SK-N-MC (cell line): ENCODE data around the gene SLCO4A1.
"Not testable (repeated sequence)": the region's sequence is repeated elsewhere in the genome, so short reads cannot be mapped to it uniquely, and the experiment has no call there.

Experiments used
- DNase-seq: peaks from one replicate; pipeline ENCODE4 v3.0.0-alpha.2; 2011; ENCODE audit warnings: low read depth, low spot score
- H3K27ac ChIP-seq: fragments of 200-600 bp; sonication (generic); 2 replicates; pipeline ENCODE4 v1.5.1; 2016; ENCODE audit warnings: mixed run types
- H3K36me3 ChIP-seq: fragments of 200-600 bp; sonication (generic); 2 replicates; pipeline ENCODE4 v1.6.1; 2017; ENCODE audit warnings: antibody characterized with exemption, low read length, mixed read lengths; ENCODE audit not compliant: insufficient read depth
- H3K4me3 ChIP-seq: fragments of 200-600 bp; sonication (generic); 2 replicates; pipeline ENCODE4 v1.5.1; 2016
- H3K9ac ChIP-seq: fragments of 200-600 bp; sonication (generic); 2 replicates; pipeline ENCODE4 v1.8.0; 2017; ENCODE audit warnings: mixed run types, mixed read lengths; ENCODE audit not compliant: insufficient read length
- H3K9me3 ChIP-seq: fragments of 200-600 bp; sonication (generic); 2 replicates; pipeline ENCODE4 v1.6.1; 2017; ENCODE audit warnings: low read depth, mild to moderate bottlenecking, antibody characterized with exemption, low read length, moderate library complexity, mixed read lengths
- EZH2 ChIP-seq: fragments of 200-600 bp; sonication (generic); IDR thresholded peaks from one replicate; pipeline ENCODE4 v1.6.1; 2017; ENCODE audit warnings: antibody characterized with exemption
- FOXP2 ChIP-seq: optimal IDR thresholded peaks from 2 replicates; pipeline ENCODE3; 2011; ENCODE audit warnings: mild to moderate bottlenecking, moderate library complexity; ENCODE audit not compliant: insufficient read depth; ENCODE audit errors: extremely low read length, control extremely low read depth
- POLR2AphosphoS5 ChIP-seq: IDR thresholded peaks from 2 replicates; pipeline ENCODE4 v1.6.1; 2012; ENCODE audit warnings: mild to moderate bottlenecking, low read depth, low read length, borderline replicate concordance

SLCO4A1 gene

DNA sequence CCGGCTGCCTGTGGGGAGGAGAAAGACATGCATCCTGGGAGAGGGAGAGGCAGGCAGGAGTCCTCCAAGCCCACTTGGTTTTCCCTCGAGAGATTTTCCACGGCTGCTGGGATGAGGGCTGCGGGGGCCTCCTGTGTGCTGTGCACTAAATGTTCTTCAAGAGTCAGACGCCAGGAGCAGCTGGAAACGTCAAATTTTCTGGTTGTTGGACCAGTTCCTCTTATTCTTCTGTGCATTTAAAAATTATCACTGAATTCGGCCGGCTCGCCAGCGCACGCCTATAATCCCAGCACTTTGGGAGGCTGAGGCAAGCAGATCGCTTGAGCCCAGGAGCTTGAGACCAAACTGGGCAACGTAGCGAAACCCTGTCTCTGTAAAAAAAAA is 33.6 kb downstream of the SLCO4A1 start:
- H3K27ac ChIP-seq = no peak overlapping the region
- DNase-seq = no peak
- no peaks in the 10 kb centered on the region for H3K36me3 ChIP-seq
- TF ChIP-seq EZH2 (no peak), POLR2AphosphoS5 (no peak), FOXP2 (no peak)
- H3K9me3 ChIP-seq = no peaks in the 10 kb centered on the region
- no peak overlapping the region for H3K9ac ChIP-seq
- H3K4me3 ChIP-seq = no peak overlapping the region

DNA sequence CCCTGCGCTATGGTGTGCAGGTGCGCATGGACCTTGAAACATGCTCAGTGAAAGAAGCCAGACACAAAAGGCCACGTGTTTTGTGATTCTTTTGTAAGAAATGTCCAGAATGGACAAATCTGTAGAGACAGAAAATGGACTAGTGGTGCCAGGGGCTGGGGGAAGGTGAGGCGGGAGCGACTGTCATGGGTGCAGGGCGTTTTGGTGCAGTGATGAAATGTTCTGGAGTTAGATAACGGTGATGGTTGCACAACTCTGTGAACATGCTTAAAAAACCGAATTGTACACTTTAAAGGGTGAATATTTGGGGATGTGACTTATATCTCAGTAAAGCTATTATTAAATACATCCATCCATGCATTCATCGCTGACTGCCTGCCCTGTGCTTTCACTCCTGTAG is 34.7 kb downstream of the SLCO4A1 start:
- no peak for DNase-seq
- Histone ChIP-seq H3K27ac (no peak overlapping the region), H3K36me3 (no peaks in the 10 kb centered on the region), H3K4me3 (no peak overlapping the region), H3K9me3 (no peaks in the 10 kb centered on the region), H3K9ac (no peak overlapping the region)
- TF ChIP-seq EZH2 (no peak), POLR2AphosphoS5 (no peak), FOXP2 (no peak)

DNA sequence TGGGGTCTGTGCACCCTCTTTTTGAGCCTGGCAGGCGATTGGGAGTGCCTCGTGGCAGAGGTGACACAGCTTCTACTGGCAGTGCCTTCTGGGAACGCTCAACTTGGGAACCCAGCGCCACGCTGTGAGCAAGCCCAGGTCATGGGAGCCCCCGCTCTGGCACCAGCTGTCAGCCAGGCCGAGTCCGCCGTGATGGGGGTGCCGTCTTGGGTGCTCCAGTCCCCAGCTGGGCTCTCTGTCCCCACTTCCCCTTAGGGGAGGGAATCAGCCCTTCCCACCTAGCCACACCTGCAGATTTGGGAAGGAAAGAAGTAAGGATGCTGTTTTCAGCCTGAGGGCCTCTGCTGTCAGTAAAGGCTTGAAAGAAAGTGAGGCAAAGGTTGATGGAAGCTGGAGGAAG is 35.4 kb downstream of the SLCO4A1 start:
- Histone ChIP-seq H3K27ac (no peak overlapping the region), H3K9ac (no peak overlapping the region), H3K36me3 (no peaks in the 10 kb centered on the region), H3K9me3 (no peaks in the 10 kb centered on the region), H3K4me3 (no peak overlapping the region)
- TF ChIP-seq EZH2 = no peak
- no peak for TF ChIP-seq POLR2AphosphoS5
- TF ChIP-seq FOXP2 = no peak
- no peak for DNase-seq

DNA sequence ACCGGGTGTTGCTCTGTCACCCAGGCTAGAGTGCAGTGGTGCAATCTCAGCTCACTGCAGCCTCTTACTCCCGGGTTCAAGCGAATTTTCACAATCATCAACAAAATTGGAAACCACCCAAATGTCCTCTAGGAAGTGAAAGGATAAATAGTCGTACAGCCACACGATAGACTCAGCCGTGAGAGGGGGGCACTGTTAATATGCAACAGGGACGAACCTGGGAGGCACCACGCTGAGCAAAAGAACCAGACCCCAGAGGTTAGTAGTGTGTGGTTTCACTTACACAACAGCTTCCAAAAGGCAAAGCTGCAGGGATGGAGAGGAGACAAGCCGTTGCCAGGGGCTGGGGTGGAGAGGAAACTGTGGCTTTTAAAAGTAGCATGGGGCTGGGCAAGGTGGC is 36.2 kb downstream of the SLCO4A1 start:
- no peak overlapping the region for H3K9ac ChIP-seq

DNA sequence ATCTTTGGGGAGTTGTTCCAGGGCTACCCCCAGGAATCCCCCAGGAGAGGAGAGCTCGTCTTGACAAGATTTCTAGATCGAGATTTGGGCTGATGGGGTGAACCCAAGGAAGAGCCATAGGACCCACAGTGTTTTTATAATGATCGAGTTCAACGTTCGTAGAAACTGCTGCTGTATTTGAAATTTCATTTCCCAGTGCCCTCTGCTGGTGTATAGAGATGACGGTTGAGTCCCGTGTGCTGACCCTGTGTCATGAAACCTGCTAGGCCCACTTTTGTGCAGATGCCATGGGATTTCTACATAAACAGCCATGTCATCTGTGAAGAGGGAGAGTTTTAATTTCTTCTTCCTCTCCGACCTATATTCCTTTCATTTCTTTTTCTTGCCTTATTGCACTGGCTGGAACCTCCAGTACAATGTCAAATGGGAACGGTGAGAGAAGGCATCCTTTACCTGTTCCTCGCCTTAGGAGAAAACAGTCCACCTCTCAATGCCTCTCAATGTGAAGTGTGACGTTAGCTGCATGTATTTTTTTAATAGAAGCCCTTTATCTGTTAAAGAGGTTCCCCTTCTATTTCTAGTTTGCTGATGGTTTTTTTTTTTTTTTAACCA is 37.8 kb downstream of the SLCO4A1 start:
- H3K36me3 ChIP-seq = no peaks in the 10 kb centered on the region
- no peak overlapping the region for H3K27ac ChIP-seq
- H3K9ac ChIP-seq = no peak overlapping the region
- no peak for DNase-seq
- no peak overlapping the region for H3K4me3 ChIP-seq
- no peaks in the 10 kb centered on the region for H3K9me3 ChIP-seq
- TF ChIP-seq EZH2 (no peak), FOXP2 (no peak), POLR2AphosphoS5 (no peak)

More for the DNA sequence above, 36.2 kb downstream of the SLCO4A1 start:
- no peak for DNase-seq
- Histone ChIP-seq H3K4me3 (no peak overlapping the region), H3K9me3 (no peaks in the 10 kb centered on the region), H3K36me3 (no peaks in the 10 kb centered on the region), H3K27ac (no peak overlapping the region)
- TF ChIP-seq POLR2AphosphoS5 = no peak
- no peak for TF ChIP-seq FOXP2
- no peak for TF ChIP-seq EZH2

DNA sequence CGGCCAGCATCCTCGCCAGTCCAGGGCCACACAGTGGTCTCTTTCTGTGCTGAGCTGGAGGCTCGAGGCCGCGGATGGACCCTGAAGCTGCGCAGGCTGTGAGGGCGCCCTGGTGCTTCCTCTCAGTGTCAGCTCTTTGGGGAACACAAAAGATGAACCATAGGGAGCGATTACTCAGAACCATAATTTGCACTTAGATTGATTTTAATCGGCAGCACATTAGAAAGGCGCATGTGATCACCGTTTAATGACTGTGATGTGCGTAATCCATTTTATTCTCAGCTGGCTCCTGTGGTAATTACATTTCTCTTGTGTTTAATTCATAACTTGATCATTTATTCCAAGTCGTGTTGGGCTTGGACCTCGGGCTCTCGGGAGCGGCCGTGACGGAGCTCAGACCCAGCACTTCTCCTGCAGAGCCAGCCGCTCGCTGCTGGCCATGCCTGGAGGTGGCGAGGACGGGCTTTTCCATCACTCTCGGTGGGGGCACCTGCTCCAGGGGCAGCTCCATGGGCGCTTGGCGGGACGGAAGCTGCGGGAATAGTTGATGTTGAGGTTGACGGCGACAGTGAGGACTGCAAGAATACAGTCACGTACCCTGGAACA is 40.7 kb downstream of the SLCO4A1 start:
- Histone ChIP-seq H3K9ac (no peak overlapping the region), H3K9me3 (no peaks in the 10 kb centered on the region), H3K4me3 (no peak overlapping the region), H3K27ac (no peak overlapping the region), H3K36me3 (no peaks in the 10 kb centered on the region)
- TF ChIP-seq FOXP2 (no peak), EZH2 (no peak), POLR2AphosphoS5 (no peak)
- no peak for DNase-seq

DNA sequence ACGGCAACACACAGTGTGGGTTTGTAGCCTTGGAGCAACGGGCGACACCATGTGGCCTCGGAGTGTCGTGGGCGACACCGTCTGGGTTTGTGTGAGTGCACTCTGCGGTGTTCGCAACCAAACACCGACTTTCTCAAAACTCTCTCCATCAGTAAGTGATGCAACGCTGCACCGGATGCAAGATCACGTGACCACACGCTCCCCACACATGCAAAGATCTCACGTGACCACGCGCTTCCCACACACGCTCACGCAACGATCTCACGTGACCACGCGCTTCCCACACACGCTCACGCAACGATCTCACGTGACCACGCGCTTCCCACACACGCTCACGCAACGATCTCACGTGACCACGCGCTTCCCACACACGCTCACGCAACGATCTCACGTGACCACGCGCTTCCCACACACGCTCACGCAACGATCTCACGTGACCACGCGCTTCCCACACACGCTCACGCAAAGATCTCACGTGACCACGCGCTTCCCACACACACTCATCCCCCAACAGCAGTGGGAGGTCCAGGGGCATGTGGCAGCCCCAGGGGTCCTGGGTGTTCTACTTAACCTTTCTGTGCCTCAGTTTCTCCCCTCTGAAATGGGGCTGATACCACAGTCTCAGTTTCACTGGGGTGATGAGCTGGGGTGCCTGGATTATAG is 41.5 kb downstream of the SLCO4A1 start:
- not testable (repeated sequence) for H3K4me3 ChIP-seq, H3K9me3 ChIP-seq, H3K9ac ChIP-seq, H3K27ac ChIP-seq, H3K36me3 ChIP-seq, DNase-seq

DNA sequence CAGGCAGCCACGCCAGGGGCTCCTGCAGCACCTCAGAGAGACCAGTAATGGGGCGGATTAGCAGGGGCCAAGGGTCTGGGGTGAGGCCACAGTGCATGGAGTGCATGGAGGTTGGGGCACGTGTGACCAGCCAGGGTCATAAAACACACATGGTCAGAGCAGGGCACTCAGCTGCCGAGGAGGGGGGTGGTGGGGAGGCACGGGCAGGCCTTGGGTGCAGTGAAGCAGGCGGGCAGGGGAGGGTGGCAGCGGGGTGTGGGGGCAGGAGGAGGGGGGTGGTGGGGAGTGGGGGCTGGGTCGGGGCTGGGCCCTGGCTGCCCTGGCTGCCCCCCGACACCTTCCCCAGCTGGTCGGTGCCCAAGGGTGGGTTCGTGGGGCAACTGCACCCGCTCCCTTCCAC is 42.7 kb downstream of the SLCO4A1 start:
- H3K9ac ChIP-seq = no peak overlapping the region
- no peaks in the 10 kb centered on the region for H3K9me3 ChIP-seq
- no peak for DNase-seq
- no peaks in the 10 kb centered on the region for H3K36me3 ChIP-seq
- TF ChIP-seq EZH2 (no peak), POLR2AphosphoS5 (no peak), FOXP2 (no peak)
- no peak overlapping the region for H3K4me3 ChIP-seq
- H3K27ac ChIP-seq = no peak overlapping the region
